ENCODE data around the gene TSSK3. TPM values are rescaled to one million over a fixed set of nuclear protein-coding genes. Genes with fewer than 3 reads are reported as not detected.

TSSK3 gene
- total RNA-seq, 1 experiment from 2014 or later = not detected

- intact Hi-C loops (cut with micrococcal nuclease) = loop anchor here (5.0 kb wide), 1 partner anchor 194 kb away; no protein-coding TSS in a partner anchor
- Histone ChIP-seq H3K9me2 (replicated peaks; ENCODE audit: low read length) (no peaks in the 10 kb centered on the region), H3K4me1 (ENCODE audit: insufficient read depth, low read length) (no peaks in the 10 kb centered on the region; the same call in 1 of the 2 replicates), H3K9ac (ENCODE audit: low read length) (no peak overlapping the region), H3K27ac (ENCODE audit: low read length) (no peak overlapping the region), H3K4me2 (ENCODE audit: low read length) (no peak overlapping the region), H3F3A (ENCODE audit: low read length, unreplicated experiment) (no peaks in the 10 kb centered on the region), H3K27me3 (ENCODE audit: low read length) (no peaks in the 10 kb centered on the region), H3K4me3 (ENCODE audit: low read length) (no peak overlapping the region), H2AFZ (ENCODE audit: low read length) (no peak overlapping the region), H3K79me2 (ENCODE audit: low read length) (no peaks in the 10 kb centered on the region), H4K20me1 (ENCODE audit: low read length) (no peaks in the 10 kb centered on the region), H3K9me3 (ENCODE audit: low read length) (no peaks in the 10 kb centered on the region), H3K36me3 (ENCODE audit: low read depth, low read length) (no peaks in the 10 kb centered on the region)
- CTCF ChIA-PET = interaction anchor here (0.8 kb wide), 1 partner anchor 10 kb away, joined by 3 read pairs; no protein-coding TSS in a partner anchor
- POLR2A ChIA-PET (ENCODE audit: unreplicated experiment) = no interaction called here
- ATAC-seq (no peak), DNase-seq (no peak)
- TF ChIP-seq EZH2 (IDR thresholded peaks at IDR 0.05; ENCODE audit: low read length, unreplicated experiment) (no peak), CTCF (conservative IDR thresholded peaks at IDR 0.05; ENCODE audit: low read depth, low read length) (no peak), EZH2phosphoT487 (IDR thresholded peaks at IDR 0.05; ENCODE audit: borderline replicate concordance, low read length) (no peak)
- BruUV-seq (replicated peaks) = no TSS peak
Observed at GRCh38 chr1:32411261-32411660, 48.9 kb downstream of the TSSK3 start.

GRCh38 chr1:32413507-32414185 is 51.3 kb downstream of the TSSK3 start:
- CTCF ChIA-PET = interaction anchor here (1.0 kb wide), 1 partner anchor 12 kb away, joined by 4 read pairs; no protein-coding TSS in a partner anchor
- POLR2A ChIA-PET (ENCODE audit: unreplicated experiment) = no interaction called here
- no peak overlapping the region for H3K4me2 ChIP-seq (ENCODE audit: low read length)
- no peaks in the 10 kb centered on the region for H3K27me3 ChIP-seq (ENCODE audit: low read length)
- no peaks in the 10 kb centered on the region for H3K36me3 ChIP-seq (ENCODE audit: low read depth, low read length)
- H3K27ac ChIP-seq (ENCODE audit: low read length) = no peak overlapping the region
- H2AFZ ChIP-seq (ENCODE audit: low read length) = peak overlapping the region; percentile 42; the same call in 1 of the 2 replicates
- no peak overlapping the region for H3K9ac ChIP-seq (ENCODE audit: low read length)
- H3K4me3 ChIP-seq (ENCODE audit: low read length) = no peak overlapping the region
- TF ChIP-seq EZH2 (IDR thresholded peaks at IDR 0.05; ENCODE audit: low read length, unreplicated experiment) (no peak), CTCF (conservative IDR thresholded peaks at IDR 0.05; ENCODE audit: low read depth, low read length) (peak; percentile 89)
- H3F3A ChIP-seq (ENCODE audit: low read length, unreplicated experiment) = no peaks in the 10 kb centered on the region
- no peaks in the 10 kb centered on the region for H3K79me2 ChIP-seq (ENCODE audit: low read length)
- no TSS peak for BruUV-seq (replicated peaks)
- DNase-seq = peak; percentile 88
- no peaks in the 10 kb centered on the region for H3K9me2 ChIP-seq (replicated peaks; ENCODE audit: low read length)
- ATAC-seq = peak; percentile 92
- no peaks in the 10 kb centered on the region for H3K4me1 ChIP-seq (ENCODE audit: insufficient read depth, low read length)
- no peaks in the 10 kb centered on the region for H3K9me3 ChIP-seq (ENCODE audit: low read length)
- H4K20me1 ChIP-seq (ENCODE audit: low read length) = no peaks in the 10 kb centered on the region
- intact Hi-C loops (cut with micrococcal nuclease) = loop anchor here (1.0 to 5.0 kb wide), 2 partner anchors 12 to 196 kb away; no protein-coding TSS in a partner anchor

Other genes with a start within 250 kb of the TSSK3 start
- 64.2 and 79.0 TPM in 2 replicates for gene TXLNA, start 182.9 kb upstream of the TSSK3 start, total RNA-seq (2014; rRNA removed)
- 4.7 and 5.5 TPM in 2 replicates for gene CCDC28B, start 161.9 kb upstream of the TSSK3 start, total RNA-seq (2014; rRNA removed)
- 8.5 and 11.8 TPM in 2 replicates for gene IQCC, start 156.9 kb upstream of the TSSK3 start, total RNA-seq (2014; rRNA removed)
- gene DCDC2B, start 153.4 kb upstream of the TSSK3 start, total RNA-seq (2014; rRNA removed) = not detected in 2 replicates
- gene TMEM234, start 140.2 kb upstream of the TSSK3 start, total RNA-seq (2014; rRNA removed) = 4.2 and 7.7 TPM in 2 replicates
- 413 and 442 TPM in 2 replicates for gene EIF3I, start 140.1 kb upstream of the TSSK3 start, total RNA-seq (2014; rRNA removed)
- gene FAM167B, start 115.3 kb upstream of the TSSK3 start, total RNA-seq (2014; rRNA removed) = 1.3 and 1.6 TPM in 2 replicates
- gene LCK, start 111.3 kb upstream of the TSSK3 start, total RNA-seq (2014; rRNA removed) = 3.6 and 4.3 TPM in 2 replicates
- 182 and 184 TPM in 2 replicates for gene HDAC1, start 70.5 kb upstream of the TSSK3 start, total RNA-seq (2014; rRNA removed)
- gene MARCKSL1, start 26.3 kb upstream of the TSSK3 start, total RNA-seq (2014; rRNA removed) = 159 and 176 TPM in 2 replicates
- gene FAM229A, start 54 bp upstream of the TSSK3 start, total RNA-seq (2014; rRNA removed) = 3.0 and 3.7 TPM in 2 replicates
- gene BSDC1, start 31.9 kb downstream of the TSSK3 start, total RNA-seq (2014; rRNA removed) = 59.8 and 68.5 TPM in 2 replicates
- gene ZBTB8B, start 102.5 kb downstream of the TSSK3 start, total RNA-seq (2014; rRNA removed) = 0.22 and 0.23 TPM in 2 replicates
- 1.7 and 3.5 TPM in 2 replicates for gene ZBTB8A, start 176.9 kb downstream of the TSSK3 start, total RNA-seq (2014; rRNA removed)